ENCODE results near the gene IFNA6. TPM values are rescaled to one million over a fixed set of nuclear protein-coding genes. Genes with fewer than 3 reads are reported as not detected.

IFNA6 gene
- total and polyA plus RNA-seq, 2 of the 8 experiments (the other 6 are each of a cell fraction or from before 2014, with no cell fraction given), result not detected

DNA sequence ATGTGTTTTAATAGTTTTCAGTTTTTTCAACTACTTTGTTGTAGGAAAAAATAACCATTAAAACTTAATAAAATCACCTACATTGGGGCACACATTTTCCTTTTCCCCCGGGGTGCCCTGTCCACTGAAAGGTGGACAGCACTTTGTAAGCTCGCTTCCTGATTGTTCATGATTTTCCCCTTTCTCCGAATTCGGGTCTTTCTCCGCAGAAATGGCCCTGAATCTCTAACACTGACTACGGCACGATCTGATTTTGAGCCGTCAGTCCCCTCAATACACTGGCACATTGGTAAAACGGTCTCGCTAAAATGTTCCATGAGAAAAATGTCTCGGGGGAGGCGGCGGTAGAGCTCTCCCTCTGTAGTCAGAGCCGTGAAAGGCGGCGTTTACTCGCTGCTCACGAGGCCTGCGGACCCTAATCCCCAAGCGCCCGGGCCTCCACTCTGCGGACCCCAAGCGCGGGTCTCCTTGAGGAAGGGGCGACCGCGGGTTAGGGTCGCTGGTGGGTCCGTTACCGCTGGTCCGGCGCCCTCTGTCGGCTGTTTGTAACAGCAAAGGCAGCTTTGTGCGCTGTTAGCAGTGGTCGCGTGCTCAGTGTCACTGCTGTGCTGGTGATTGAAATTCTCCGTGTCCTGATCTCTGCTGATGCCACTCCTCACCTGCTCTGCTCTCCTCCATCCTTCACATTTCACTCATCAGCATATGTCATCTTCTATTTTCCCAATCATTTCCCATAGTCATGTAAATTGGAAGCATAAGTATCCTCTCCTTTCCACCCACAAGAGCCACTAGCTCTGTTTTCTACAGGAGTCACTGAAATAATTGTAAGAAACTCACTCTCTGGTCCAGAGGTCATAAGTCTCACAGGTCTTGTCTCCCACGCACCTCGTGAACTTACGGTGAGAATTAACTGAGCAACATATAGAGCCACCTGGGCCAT is 45.4 kb upstream of the IFNA6 start (continued):
- TF ChIP-seq CTCF (IDR thresholded peaks at IDR 0.05; ENCODE audit: control extremely low read depth in 1 of 3, insufficient read depth in 1 of 3, low read depth in 1 of 3, low read length in 3 of 3) (peak; percentile 88 to 98 (median 93)), JUN (IDR thresholded peaks at IDR 0.05; ENCODE audit: low read depth, low read length) (no peak), E2F6 (IDR thresholded peaks at IDR 0.05) (0 out of 2 replicates have a peak, but pooled peaks have one; percentile 20), POU5F1 (IDR thresholded peaks at IDR 0.05; ENCODE audit: low read depth, low read length) (no peak), KDM4A (IDR thresholded peaks at IDR 0.05; ENCODE audit: low read depth, low read length, severe bottlenecking) (peak; percentile 65)

Measured in H1 (cell line).